K562 (cell line): ENCODE data around the gene KCNC3. TPM values are rescaled to one million over a fixed set of nuclear protein-coding genes. Genes with fewer than 3 reads are reported as not detected.

Source experiments
- ATAC-seq: fragments of 200-7000 bp; cut with Tn5 transposase; 3 replicates; pipeline ENCODE4 v1.9.1; 2020; ENCODE audit warnings: moderate library complexity
- BruUV-seq: library from RNA; stranded (reverse); fragments of 400-500 nt; replicated peaks from 2 replicates; lab custom pipeline; 2021; lab: Mats Ljungman, UMichigan
- CTCF ChIA-PET: fragments of 300-600 bp; formaldehyde crosslinking; extraction: SDS; loops from one replicate; lab custom pipeline; 2021; ENCODE audit warnings: low intra/inter-chr PET ratio; lab: Yijun Ruan, JAX
- POLR2A ChIA-PET: fragments of 300-600, 350-650 bp; sonication (Branson Sonifier 250); formaldehyde crosslinking; extraction: SDS; loops from one replicate; lab custom pipeline; 2021; ENCODE audit warnings: antibody characterized with exemption, inconsistent platforms; lab: Yijun Ruan, JAX
- DNase-seq, 4 experiments: peaks; one replicate each; pipeline versions ENCODE4 v3.0.0 to v3.0.0-alpha.2; 2011 to 2018; ENCODE audit warnings: low spot score in 3 of 4, mixed read lengths in 3 of 4; ENCODE audit errors: extremely low read depth in 1 of 4
- FAIRE-seq: peaks from 2 replicates; lab custom pipeline; 2011; peaks lifted over from hg19 to GRCh38; lab: Jason Lieb, UNC
- H2AFZ ChIP-seq: 2 replicates; pipeline ENCODE4 v1.6.0; 2011; ENCODE audit warnings: low read depth, low read length, control low read depth, inconsistent platforms
- H3K27ac ChIP-seq: fragments of 200-600 bp; 3 replicates; pipeline ENCODE4 v1.8.0; 2011; ENCODE audit warnings: low read depth, mild to moderate bottlenecking, control low read depth, inconsistent platforms, low read length, moderate library complexity, mixed read lengths; ENCODE audit errors: extremely low read depth
- H3K27me3 ChIP-seq, 2 experiments: fragments of 300-600 bp in 1 of 2; 2 replicates in 1 of 2; 3 replicates in 1 of 2; pipeline versions ENCODE4 v1.6.0 to v1.8.0; 2011; ENCODE audit warnings: inconsistent platforms in 2 of 2, low read length in 2 of 2, mild to moderate bottlenecking in 1 of 2, mixed read lengths in 1 of 2, moderate library complexity in 1 of 2; ENCODE audit not compliant: control insufficient read depth in 2 of 2, insufficient read depth in 2 of 2
- H3K36me3 ChIP-seq: fragments of 300-600 bp; 3 replicates; pipeline ENCODE4 v1.8.0; 2011; ENCODE audit warnings: mild to moderate bottlenecking, low read length, inconsistent platforms; ENCODE audit not compliant: control insufficient read depth, insufficient read depth
- H3K4me1 ChIP-seq, 2 experiments: fragments of 200-600 bp in 1 of 2; replicated peaks in 1 of 2; 2 replicates in 1 of 2; 3 replicates in 1 of 2; pipeline versions ENCODE4 v1.5.1 to v1.8.0; 2011; ENCODE audit warnings: inconsistent platforms in 2 of 2, low read length in 2 of 2, mild to moderate bottlenecking in 1 of 2, mixed read lengths in 1 of 2, moderate library complexity in 1 of 2; ENCODE audit not compliant: control insufficient read depth in 2 of 2, insufficient read depth in 2 of 2
- H3K4me2 ChIP-seq: 2 replicates; pipeline ENCODE4 v1.6.1; 2011; ENCODE audit warnings: low read length, control low read depth, inconsistent platforms, mixed read lengths; ENCODE audit not compliant: insufficient read depth
- H3K4me3 ChIP-seq: fragments of 200-600 bp; sonication (generic), shearing (Covaris generic); 2 replicates; pipeline ENCODE4 v1.5.1; 2016; ENCODE audit warnings: control low read depth, inconsistent platforms
- H3K79me2 ChIP-seq: fragments of 200-600 bp; 3 replicates; pipeline ENCODE4 v1.8.0; 2011; ENCODE audit warnings: low read length, inconsistent platforms; ENCODE audit not compliant: control insufficient read depth, insufficient read depth
- H3K9ac ChIP-seq, 2 experiments: 2 replicates each; pipeline versions ENCODE4 v1.6.0 to v1.6.1; 2011; ENCODE audit warnings: low read depth in 2 of 2, low read length in 2 of 2, control low read depth in 1 of 2, inconsistent platforms in 1 of 2, mild to moderate bottlenecking in 1 of 2, mixed read lengths in 1 of 2; ENCODE audit not compliant: insufficient read depth in 1 of 2
- H3K9me1 ChIP-seq: one replicate; pipeline ENCODE4 v1.6.0; 2011; ENCODE audit warnings: inconsistent platforms, mild to moderate bottlenecking, low read length, moderate library complexity; ENCODE audit not compliant: control insufficient read depth, insufficient read depth
- H3K9me3 ChIP-seq: replicated peaks from 2 replicates; pipeline ENCODE4 v1.5.1; 2011; ENCODE audit warnings: low read depth, low read length, inconsistent platforms; ENCODE audit not compliant: control insufficient read depth, insufficient read depth
- H4K20me1 ChIP-seq: replicated peaks from 2 replicates; pipeline ENCODE4 v1.6.1; 2011; ENCODE audit warnings: low read length, inconsistent platforms, mixed read lengths; ENCODE audit not compliant: control insufficient read depth, insufficient read depth
- MCM3 ChIP-seq: fragments of 450-650 bp; IDR thresholded peaks from 2 replicates; pipeline ENCODE4 v1.6.1; 2016
- STAG1 ChIP-seq: sonication (generic); formaldehyde crosslinking; IDR thresholded peaks from 2 replicates; pipeline ENCODE4 v1.5.0; 2020; ENCODE audit warnings: missing genetic modification reagents, borderline replicate concordance
- ZNF217 ChIP-seq: sonication (generic); formaldehyde crosslinking; IDR thresholded peaks from 2 replicates; pipeline ENCODE4 v1.8.0; 2022; ENCODE audit warnings: mild to moderate bottlenecking, missing genetic modification reagents
- ZNF316 ChIP-seq: fragments of 450-650 bp; IDR thresholded peaks from 2 replicates; pipeline ENCODE4 v1.6.1; 2016
- ZNF764 ChIP-seq: fragments of 250-450 bp; sonication (Bioruptor Pico); IDR thresholded peaks from 2 replicates; pipeline ENCODE4 v1.4.0; 2020; ENCODE audit warnings: low read depth, mild to moderate bottlenecking, moderate library complexity
- WGBS: fragments of 100-300 bp; shearing (Covaris generic); methylation state at CpG from one replicate; pipeline ENCODE4 v1.1.6; 2016; ENCODE audit warnings: low coverage, mixed read lengths; ENCODE audit not compliant: insufficient coverage; ENCODE audit errors: missing lambda C conversion rate; 5-methylcytosine and 5-hydroxymethylcytosine counted together
- in situ Hi-C: fragments of 300-500 bp; cut with MboI; formaldehyde crosslinking; loops from 4 replicates; pipeline ENCODE4 v1.15.0; 2018; ENCODE audit warnings: inconsistent platforms, mixed read lengths
- intact Hi-C: fragments of 100-400 bp; cut with micrococcal nuclease; formaldehyde crosslinking; loops from 2 replicates; pipeline ENCODE4 v1.14.2; 2022
- polyA plus RNA-seq, 8 experiments: library from polyadenylated mRNA; depleted of rRNA in 4 of 8; stranded (reverse) in 5 of 8; unstranded in 3 of 8; fragments of >200 nt; fragmentation: Nextera tagmentation in 2 of 8; fragmentation: Illumina TruSeq in 1 of 8; extraction: Ambion mirVana in 2 of 8; extraction: Trizol in 1 of 8; gene quantifications; 2 replicates each; pipeline versions ENCODE4 v1.2.1 to v1.2.3, GENCODE V29; 2011 to 2014; ENCODE audit warnings: inconsistent platforms in 1 of 8, missing spikeins in 1 of 8
- total RNA-seq, 7 experiments: library from RNA; depleted of rRNA in 6 of 7; stranded (reverse); fragments of >200 nt in 6 of 7; fragmentation: Illumina TruSeq in 2 of 7; extraction: Trizol in 2 of 7; gene quantifications; 2 replicates each; pipeline versions ENCODE4 v1.2.1 to v1.2.3, GENCODE V29; 2011 to 2021; ENCODE audit warnings: low replicate concordance in 1 of 7
- TF ChIP-seq, protein P1 (sequence below): sonication (generic); formaldehyde crosslinking; IDR thresholded peaks from 2 replicates; pipeline ENCODE4 v1.9.0; 2022; ENCODE audit warnings: mild to moderate bottlenecking, missing genetic modification reagents
- TF ChIP-seq, protein P2 (sequence below): sonication (generic); formaldehyde crosslinking; IDR thresholded peaks from 2 replicates; pipeline ENCODE4 v1.8.0; 2022; ENCODE audit warnings: mild to moderate bottlenecking, missing genetic modification reagents

The KCNC3 gene
- total and polyA plus RNA-seq, 9 of the 15 experiments (the other 6 are each of a cell fraction or from before 2014, with no cell fraction given), result 0.03 to 26.2 (median 2.0) TPM

DNA sequence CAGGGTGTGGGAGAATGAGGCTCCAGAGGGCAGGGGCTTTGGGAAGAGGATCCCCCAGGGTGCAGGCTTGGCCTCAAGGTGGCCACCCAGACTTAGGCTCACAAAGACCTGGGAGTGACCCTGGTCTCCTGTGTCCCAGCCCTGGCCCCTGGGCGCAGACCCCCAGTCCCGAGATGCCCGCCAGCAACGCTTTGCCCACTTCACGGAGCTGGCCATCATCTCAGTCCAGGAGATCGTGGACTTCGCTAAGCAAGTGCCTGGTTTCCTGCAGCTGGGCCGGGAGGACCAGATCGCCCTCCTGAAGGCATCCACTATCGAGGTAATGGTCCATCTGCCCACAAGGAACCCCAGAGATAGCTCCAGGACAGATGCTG, 49.7 kb upstream of the KCNC3 start:
- intact Hi-C loops, result loop anchor here (5.0 kb wide), 1 partner anchor 278 kb away; no protein-coding TSS in a partner anchor
- Histone ChIP-seq H3K4me2 (no peak overlapping the region), H3K27ac (peak overlapping the region; percentile 20; the same call in 1 of the 3 replicates), H4K20me1 (peaks cover 2% of the 10 kb centered on the region), H3K9me1 (no peaks in the 10 kb centered on the region), H3K36me3 (peaks cover 59% of the 10 kb centered on the region; the same call in 2 of the 3 replicates), H3K27me3 (no peaks in the 10 kb centered on the region), H2AFZ (no peak overlapping the region), H3K9me3 (no peaks in the 10 kb centered on the region), H3K4me1 (peaks cover 26 to 66% of the 10 kb centered on the region in 2 experiments), H3K9ac (peak overlapping the region in 1 of 2 experiments; percentile 86; a peak in 2 of 4 replicates), H3K79me2 (peaks cover 29% of the 10 kb centered on the region), H3K4me3 (no peak overlapping the region)
- TF ChIP-seq ZNF316 (no peak), STAG1 (CRISPR knock-in tag) (no peak), ZNF217 (CRISPR knock-in tag) (no peak), ZNF764 (CRISPR knock-in tag) (no peak)
- POLR2A ChIA-PET, result interaction anchor here (0.6 to 0.7 kb wide), 2 partner anchors 41 to 50 kb away, joined by 3 to 4 read pairs; partner anchors contain the start of gene KCNC3
- in situ Hi-C loops, result no loop called here
- DNase-seq (no peak), ATAC-seq (no peak), FAIRE-seq (no peak)
- CTCF ChIA-PET, result no interaction called here
- BruUV-seq, result no TSS peak
- 96% methylated on average over 10 of the region's 10 CpGs for WGBS

DNA sequence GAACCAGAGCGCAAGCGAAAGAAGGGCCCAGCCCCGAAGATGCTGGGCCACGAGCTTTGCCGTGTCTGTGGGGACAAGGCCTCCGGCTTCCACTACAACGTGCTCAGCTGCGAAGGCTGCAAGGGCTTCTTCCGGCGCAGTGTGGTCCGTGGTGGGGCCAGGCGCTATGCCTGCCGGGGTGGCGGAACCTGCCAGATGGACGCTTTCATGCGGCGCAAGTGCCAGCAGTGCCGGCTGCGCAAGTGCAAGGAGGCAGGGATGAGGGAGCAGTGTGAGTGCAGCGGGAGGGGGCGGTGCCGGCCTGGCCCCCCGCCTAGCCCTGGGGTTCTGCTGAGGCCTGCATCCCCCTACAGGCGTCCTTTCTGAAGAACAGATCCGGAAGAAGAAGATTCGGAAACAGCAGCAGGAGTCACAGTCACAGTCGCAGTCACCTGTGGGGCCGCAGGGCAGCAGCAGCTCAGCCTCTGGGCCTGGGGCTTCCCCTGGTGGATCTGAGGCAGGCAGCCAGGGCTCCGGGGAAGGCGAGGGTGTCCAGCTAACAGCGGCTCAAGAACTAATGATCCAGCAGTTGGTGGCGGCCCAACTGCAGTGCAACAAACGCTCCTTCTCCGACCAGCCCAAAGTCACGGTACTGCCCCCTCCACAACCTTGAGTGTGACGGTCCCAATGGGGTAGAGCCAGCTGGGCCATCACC, 49.1 kb upstream of the KCNC3 start:
- Histone ChIP-seq H4K20me1 (peaks cover 2% of the 10 kb centered on the region), H3K27ac (peak overlapping the region; percentile 77; the same call in 2 of the 3 replicates), H3K4me2 (peak overlapping the region; percentile 86), H3K9me1 (no peaks in the 10 kb centered on the region), H3K4me3 (peak overlapping the region; percentile 43; the same call in 1 of the 2 replicates), H3K4me1 (peaks cover 24 to 62% of the 10 kb centered on the region in 2 experiments), H3K9me3 (no peaks in the 10 kb centered on the region), H3K79me2 (peaks cover 29% of the 10 kb centered on the region), H2AFZ (no peak overlapping the region), H3K36me3 (peaks cover 59% of the 10 kb centered on the region; the same call in 2 of the 3 replicates), H3K27me3 (no peaks in the 10 kb centered on the region), H3K9ac (peak overlapping the region; percentile 69 to 86)
- intact Hi-C loops, result loop anchor here (5.0 kb wide), 1 partner anchor 279 kb away; no protein-coding TSS in a partner anchor
- in situ Hi-C loops, result no loop called here
- BruUV-seq, result TSS peak; percentile 16
- FAIRE-seq (no peak), DNase-seq (peak in 1 of 4 experiments; percentile 9), ATAC-seq (no peak)
- POLR2A ChIA-PET, result interaction anchor here (0.6 to 1.1 kb wide), 3 partner anchors 41 to 72 kb away, joined by 3 to 4 read pairs (median 3); partner anchors contain the start of gene KCNC3
- 90% methylated on average over 33 of the region's 36 CpGs for WGBS
- CTCF ChIA-PET, result no interaction called here
- TF ChIP-seq MCM3, result no peak
- TF ChIP-seq, protein P1, sequence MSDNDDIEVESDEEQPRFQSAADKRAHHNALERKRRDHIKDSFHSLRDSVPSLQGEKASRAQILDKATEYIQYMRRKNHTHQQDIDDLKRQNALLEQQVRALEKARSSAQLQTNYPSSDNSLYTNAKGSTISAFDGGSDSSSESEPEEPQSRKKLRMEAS, result peak; percentile 33; the same call in 1 of the 2 replicates
- TF ChIP-seq, protein P2, sequence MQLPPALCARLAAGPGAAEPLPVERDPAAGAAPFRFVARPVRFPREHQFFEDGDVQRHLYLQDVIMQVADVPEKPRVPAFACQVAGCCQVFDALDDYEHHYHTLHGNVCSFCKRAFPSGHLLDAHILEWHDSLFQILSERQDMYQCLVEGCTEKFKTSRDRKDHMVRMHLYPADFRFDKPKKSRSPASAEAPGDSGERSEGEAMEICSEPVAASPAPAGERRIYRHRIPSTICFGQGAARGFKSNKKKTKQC (CRISPR knock-in tag), result 0 out of 2 replicates have a peak, but pooled peaks have one; percentile 22
